Measurements from ENCODE around the gene RCBTB2. TPM values are rescaled to one million over a fixed set of nuclear protein-coding genes. Genes with fewer than 3 reads are reported as not detected.

Gene RCBTB2
- total RNA-seq, 1 donor = 10.5 TPM

DNA sequence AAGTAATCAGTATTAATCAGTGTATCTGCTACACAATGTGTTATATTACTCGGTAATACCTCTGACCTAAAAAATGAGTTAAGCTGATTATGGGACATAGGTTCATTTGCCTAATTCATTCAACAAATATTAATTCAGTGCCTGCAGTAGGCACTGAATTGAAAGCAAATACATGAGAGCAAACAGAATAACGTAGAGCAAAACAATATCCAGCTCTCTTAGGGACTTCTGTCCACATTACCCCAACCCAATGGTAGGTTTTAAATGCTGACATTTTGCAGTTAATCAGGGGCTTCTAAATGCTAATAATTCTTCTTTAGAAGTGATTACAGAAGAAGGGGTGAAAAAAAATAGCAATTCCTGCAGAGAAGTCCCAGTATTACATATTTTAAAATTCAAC lies 4.9 kb downstream of the RCBTB2 start:
- H3K9me3 ChIP-seq (ENCODE audit: low read depth, low read length) = no peaks in the 10 kb centered on the region
- no peak overlapping the region for H3K4me2 ChIP-seq (ENCODE audit: insufficient read depth, low read length)
- no peak for DNase-seq (ENCODE audit: insufficient read length, low spot score, missing footprints)
- no peak overlapping the region for H2AFZ ChIP-seq (ENCODE audit: low read length)
- H3K27me3 ChIP-seq (ENCODE audit: insufficient read depth, low read length) = no peaks in the 10 kb centered on the region
- H3K27ac ChIP-seq (ENCODE audit: low read depth, low read length) = no peak overlapping the region
- H3K4me1 ChIP-seq (ENCODE audit: insufficient read depth, low read length) = peaks cover 4% of the 10 kb centered on the region
- no peaks in the 10 kb centered on the region for H3K36me3 ChIP-seq (ENCODE audit: insufficient read depth, low read length)
- TF ChIP-seq, protein P1, sequence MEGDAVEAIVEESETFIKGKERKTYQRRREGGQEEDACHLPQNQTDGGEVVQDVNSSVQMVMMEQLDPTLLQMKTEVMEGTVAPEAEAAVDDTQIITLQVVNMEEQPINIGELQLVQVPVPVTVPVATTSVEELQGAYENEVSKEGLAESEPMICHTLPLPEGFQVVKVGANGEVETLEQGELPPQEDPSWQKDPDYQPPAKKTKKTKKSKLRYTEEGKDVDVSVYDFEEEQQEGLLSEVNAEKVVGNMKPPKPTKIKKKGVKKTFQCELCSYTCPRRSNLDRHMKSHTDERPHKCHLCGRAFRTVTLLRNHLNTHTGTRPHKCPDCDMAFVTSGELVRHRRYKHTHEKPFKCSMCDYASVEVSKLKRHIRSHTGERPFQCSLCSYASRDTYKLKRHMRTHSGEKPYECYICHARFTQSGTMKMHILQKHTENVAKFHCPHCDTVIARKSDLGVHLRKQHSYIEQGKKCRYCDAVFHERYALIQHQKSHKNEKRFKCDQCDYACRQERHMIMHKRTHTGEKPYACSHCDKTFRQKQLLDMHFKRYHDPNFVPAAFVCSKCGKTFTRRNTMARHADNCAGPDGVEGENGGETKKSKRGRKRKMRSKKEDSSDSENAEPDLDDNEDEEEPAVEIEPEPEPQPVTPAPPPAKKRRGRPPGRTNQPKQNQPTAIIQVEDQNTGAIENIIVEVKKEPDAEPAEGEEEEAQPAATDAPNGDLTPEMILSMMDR (IDR thresholded peaks at IDR 0.05; ENCODE audit: extremely low read depth, low read depth, low read length) = no peak
- no peaks in the 10 kb centered on the region for H4K20me1 ChIP-seq (ENCODE audit: insufficient read depth, low read length)
- H3K79me2 ChIP-seq (ENCODE audit: insufficient read depth, low read length) = peaks cover 8% of the 10 kb centered on the region
- no peak overlapping the region for H3K4me3 ChIP-seq (ENCODE audit: insufficient read depth, low read length)

DNA sequence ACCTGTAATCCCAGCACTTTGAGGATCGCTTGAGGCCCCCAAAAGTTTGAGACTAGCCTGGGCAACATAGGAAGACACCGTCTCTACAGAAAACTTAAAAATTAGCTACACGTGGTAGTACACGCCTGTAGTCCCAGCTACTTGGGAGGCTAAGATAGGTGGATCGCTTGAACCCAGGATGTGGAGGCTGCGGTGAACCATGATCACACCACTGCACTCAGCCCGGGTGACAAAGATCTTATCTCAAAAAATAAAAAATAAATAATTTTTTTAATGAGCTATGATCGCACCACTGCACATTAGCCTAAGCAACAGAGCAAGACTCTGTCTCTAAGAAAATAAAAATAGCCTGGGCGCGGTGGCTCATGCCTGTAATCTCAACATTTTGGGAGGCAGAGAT lies 6.6 kb downstream of the RCBTB2 start:
- no peak for DNase-seq (ENCODE audit: insufficient read length, low spot score, missing footprints)
- peaks cover 5% of the 10 kb centered on the region for H3K79me2 ChIP-seq (ENCODE audit: insufficient read depth, low read length)
- TF ChIP-seq, protein P1 (IDR thresholded peaks at IDR 0.05; ENCODE audit: extremely low read depth, low read depth, low read length) = no peak
- no peaks in the 10 kb centered on the region for H3K27me3 ChIP-seq (ENCODE audit: insufficient read depth, low read length)
- no peaks in the 10 kb centered on the region for H4K20me1 ChIP-seq (ENCODE audit: insufficient read depth, low read length)
- H3K36me3 ChIP-seq (ENCODE audit: insufficient read depth, low read length) = no peaks in the 10 kb centered on the region
- no peak overlapping the region for H3K4me3 ChIP-seq (ENCODE audit: insufficient read depth, low read length)
- H2AFZ ChIP-seq (ENCODE audit: low read length) = no peak overlapping the region
- no peak overlapping the region for H3K4me2 ChIP-seq (ENCODE audit: insufficient read depth, low read length)
- H3K27ac ChIP-seq (ENCODE audit: low read depth, low read length) = no peak overlapping the region
- peaks cover under 1% of the 10 kb centered on the region for H3K4me1 ChIP-seq (ENCODE audit: insufficient read depth, low read length)
- H3K9me3 ChIP-seq (ENCODE audit: low read depth, low read length) = no peaks in the 10 kb centered on the region

DNA sequence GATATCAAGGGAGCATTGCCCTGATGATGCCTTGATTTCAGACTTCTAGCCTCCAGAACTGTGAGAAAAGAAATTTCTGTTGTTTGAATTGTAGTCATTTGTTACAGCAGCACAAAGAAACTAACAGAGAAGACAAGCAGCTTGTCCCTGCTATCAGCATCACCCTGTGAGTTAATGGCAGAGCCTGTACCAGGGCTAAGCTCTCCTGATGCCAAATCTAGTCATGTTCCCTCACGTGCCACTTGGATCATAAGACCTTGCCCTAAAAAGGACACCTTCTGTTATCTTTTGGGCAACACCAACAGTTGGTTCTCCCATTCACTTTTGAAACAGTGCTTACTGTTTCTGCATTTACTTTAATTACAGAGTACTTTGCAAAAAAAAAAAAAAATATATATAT lies 14.8 kb downstream of the RCBTB2 start:
- H3K4me1 ChIP-seq (ENCODE audit: insufficient read depth, low read length) = no peaks in the 10 kb centered on the region
- no peak overlapping the region for H3K27ac ChIP-seq (ENCODE audit: low read depth, low read length)
- no peaks in the 10 kb centered on the region for H3K79me2 ChIP-seq (ENCODE audit: insufficient read depth, low read length)
- no peak overlapping the region for H2AFZ ChIP-seq (ENCODE audit: low read length)
- TF ChIP-seq, protein P1 (IDR thresholded peaks at IDR 0.05; ENCODE audit: extremely low read depth, low read depth, low read length) = no peak
- DNase-seq (ENCODE audit: insufficient read length, low spot score, missing footprints) = no peak
- no peaks in the 10 kb centered on the region for H3K27me3 ChIP-seq (ENCODE audit: insufficient read depth, low read length)
- no peaks in the 10 kb centered on the region for H3K9me3 ChIP-seq (ENCODE audit: low read depth, low read length)
- no peaks in the 10 kb centered on the region for H4K20me1 ChIP-seq (ENCODE audit: insufficient read depth, low read length)
- H3K4me2 ChIP-seq (ENCODE audit: insufficient read depth, low read length) = no peak overlapping the region
- H3K4me3 ChIP-seq (ENCODE audit: insufficient read depth, low read length) = no peak overlapping the region
- no peaks in the 10 kb centered on the region for H3K36me3 ChIP-seq (ENCODE audit: insufficient read depth, low read length)

DNA sequence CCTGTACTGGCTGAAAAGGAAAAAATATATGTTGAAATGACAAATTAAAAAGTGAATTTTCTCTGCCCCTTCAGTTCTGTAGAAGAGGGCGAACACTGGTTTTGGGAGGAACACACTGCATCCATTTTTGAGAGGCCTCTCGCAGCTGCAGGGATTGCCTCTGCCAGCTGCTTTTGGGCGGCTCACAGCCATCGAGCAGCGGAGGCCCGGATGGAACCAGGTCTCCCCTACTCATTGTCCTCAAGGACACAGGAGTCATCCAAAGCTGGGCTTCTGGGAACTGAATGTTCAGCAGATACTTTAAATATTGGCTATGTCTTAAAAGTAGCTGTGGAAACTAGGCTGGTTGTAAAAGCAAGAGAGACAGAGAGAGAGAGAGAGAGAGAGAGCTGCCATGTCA lies 17.1 kb downstream of the RCBTB2 start:
- Histone ChIP-seq H3K4me2 (ENCODE audit: insufficient read depth, low read length) (no peak overlapping the region), H3K36me3 (ENCODE audit: insufficient read depth, low read length) (no peaks in the 10 kb centered on the region), H3K79me2 (ENCODE audit: insufficient read depth, low read length) (no peaks in the 10 kb centered on the region), H3K27me3 (ENCODE audit: insufficient read depth, low read length) (no peaks in the 10 kb centered on the region), H3K27ac (ENCODE audit: low read depth, low read length) (no peak overlapping the region), H2AFZ (ENCODE audit: low read length) (no peak overlapping the region), H3K9me3 (ENCODE audit: low read depth, low read length) (no peaks in the 10 kb centered on the region), H4K20me1 (ENCODE audit: insufficient read depth, low read length) (no peaks in the 10 kb centered on the region), H3K4me3 (ENCODE audit: insufficient read depth, low read length) (no peak overlapping the region), H3K4me1 (ENCODE audit: insufficient read depth, low read length) (no peaks in the 10 kb centered on the region)
- TF ChIP-seq, protein P1 (IDR thresholded peaks at IDR 0.05; ENCODE audit: extremely low read depth, low read depth, low read length) = no peak
- no peak for DNase-seq (ENCODE audit: insufficient read length, low spot score, missing footprints)

All from osteoblast (primary cell).